ENCODE data around the gene PRSS33. TPM values are rescaled to one million over a fixed set of nuclear protein-coding genes. Genes with fewer than 3 reads are reported as not detected.

Gene PRSS33
- total RNA-seq, 4 donors from 2014 or later, result not detected

- 61% methylated on average over 15 of the region's 15 CpGs; no CpG with 5 or more reads in 1 of the 2 donors for WGBS, 2 donors (ENCODE audit: low coverage in 1 of 2)
- H3K4me3 ChIP-seq, result peak overlapping the region in 2 of 4 donors; percentile 9 to 41
- TF ChIP-seq EP300 (IDR thresholded peaks at IDR 0.05; ENCODE audit: low read depth), result no peak
- TF ChIP-seq POLR2A (IDR thresholded peaks at IDR 0.05), result no peak
- no peak for TF ChIP-seq POLR2AphosphoS5 (IDR thresholded peaks at IDR 0.05)
- TF ChIP-seq CTCF (IDR thresholded peaks at IDR 0.05), result no peak
- intact Hi-C loops (cut with DNase I; ENCODE audit: low total_unique reads), result no loop called here
- H3K9me3 ChIP-seq, result no peaks in the 10 kb centered on the region
- H3K27ac ChIP-seq, result no peak overlapping the region
- H3K4me1 ChIP-seq, result peaks cover 9 to 15% (median 12%) of the 10 kb centered on the region in 4 donors
- peaks cover 45% of the 10 kb centered on the region for H3K27me3 ChIP-seq
- H3K36me3 ChIP-seq, result no peaks in the 10 kb centered on the region
- in situ Hi-C loops (cut with MboI; ENCODE audit: low pct_ligation_motif_present in 1 of 4, low pct_unique_long_range_greater_than_20kb in 1 of 4, low sequenced_read_pairs in 3 of 4), result no loop called here
- peak; percentile 7 for DNase-seq
These were observed 2.8 kb downstream of the PRSS33 start for GRCh38 chr16:2784358-2785100.

DNA sequence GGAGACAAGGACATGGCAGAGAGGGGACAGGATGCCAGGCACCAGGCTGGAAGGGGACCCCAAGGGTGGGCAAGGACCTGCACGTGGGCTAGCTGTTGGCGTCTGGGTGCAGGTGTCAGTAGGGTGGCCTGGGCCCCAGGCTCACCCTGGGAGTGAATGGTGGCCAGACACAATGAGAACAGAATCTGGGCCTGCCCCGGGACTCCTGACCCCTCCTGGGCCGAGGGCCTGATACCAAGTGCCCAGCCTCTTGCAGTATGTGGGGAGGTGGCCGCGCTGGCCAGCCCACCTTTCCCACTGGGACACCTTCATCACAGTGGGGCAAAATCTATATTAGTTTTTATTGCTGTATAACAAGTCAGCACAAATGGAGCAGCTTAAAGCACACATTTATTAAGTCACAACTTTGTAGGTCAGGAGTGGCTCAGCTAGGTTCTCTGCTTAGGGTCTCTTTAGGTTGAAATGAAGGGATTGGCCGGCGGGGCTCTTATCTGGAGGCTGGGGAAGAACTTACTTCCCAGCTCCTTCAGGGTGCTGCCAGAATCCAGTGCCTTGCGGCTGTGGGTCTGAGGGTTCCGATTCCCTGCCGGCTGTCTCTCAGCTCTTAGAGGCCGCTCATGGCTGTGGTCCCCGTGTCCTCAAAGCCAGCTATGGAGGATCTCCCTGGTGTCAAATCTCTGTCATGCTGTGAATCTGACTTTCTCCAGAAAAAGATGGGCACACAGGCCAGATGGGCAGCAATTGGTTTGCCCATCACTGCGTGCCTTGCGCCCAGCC is 3.6 kb downstream of the PRSS33 start:
- intact Hi-C loops (cut with DNase I; ENCODE audit: low total_unique reads), result no loop called here
- DNase-seq, result no peak
- 91% methylated on average over 15 of the region's 15 CpGs; no CpG with 5 or more reads in 1 of the 2 donors for WGBS, 2 donors (ENCODE audit: low coverage in 1 of 2)
- H3K27ac ChIP-seq, result no peak overlapping the region
- no peaks in the 10 kb centered on the region for H3K36me3 ChIP-seq
- peaks cover 9 to 16% (median 12%) of the 10 kb centered on the region in 4 donors for H3K4me1 ChIP-seq
- in situ Hi-C loops (cut with MboI; ENCODE audit: low pct_ligation_motif_present in 1 of 4, low pct_unique_long_range_greater_than_20kb in 1 of 4, low sequenced_read_pairs in 3 of 4), result no loop called here
- H3K9me3 ChIP-seq, result no peaks in the 10 kb centered on the region
- H3K27me3 ChIP-seq, result peaks cover 37% of the 10 kb centered on the region
- TF ChIP-seq POLR2AphosphoS5 (IDR thresholded peaks at IDR 0.05), result no peak
- no peak for TF ChIP-seq POLR2A (IDR thresholded peaks at IDR 0.05)
- TF ChIP-seq CTCF (IDR thresholded peaks at IDR 0.05), result no peak
- TF ChIP-seq EP300 (IDR thresholded peaks at IDR 0.05; ENCODE audit: low read depth), result no peak
- no peak overlapping the region for H3K4me3 ChIP-seq

DNA sequence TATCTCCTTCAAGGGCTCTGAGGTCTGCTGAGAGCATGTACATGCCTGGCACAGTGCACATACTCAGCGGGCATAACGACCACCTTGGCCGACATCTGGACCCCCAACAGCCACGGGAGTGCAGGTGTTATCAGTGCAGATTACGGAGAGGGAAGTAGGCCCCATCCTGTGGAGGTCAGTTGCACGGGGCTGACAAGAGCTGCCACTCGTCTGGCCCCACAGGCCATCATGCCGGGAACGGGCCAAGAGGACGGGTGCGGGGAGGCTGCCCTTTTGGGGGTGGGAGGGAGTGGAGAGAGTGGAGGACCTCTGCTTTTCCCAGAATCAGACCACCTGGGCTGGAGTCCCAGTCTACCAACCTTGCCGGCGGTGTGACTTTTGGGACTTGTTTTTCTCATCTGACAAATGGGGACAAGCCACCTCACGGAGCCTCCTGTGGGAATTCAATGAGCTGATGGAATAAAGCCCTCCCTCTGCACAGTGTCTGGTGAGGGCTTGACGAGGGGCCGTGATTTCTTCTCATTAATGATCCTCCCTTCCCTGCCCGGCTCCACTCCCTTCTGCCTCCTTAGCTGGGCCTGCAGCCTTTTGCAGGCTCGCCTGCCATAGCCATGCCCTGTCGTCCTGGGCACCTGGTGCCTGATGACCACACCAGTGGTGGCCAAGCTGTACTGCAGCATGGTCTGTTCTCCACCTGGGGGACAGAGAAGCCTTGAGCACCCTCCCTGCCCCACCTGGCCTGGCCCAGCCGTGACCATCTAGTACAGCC is 4.6 kb downstream of the PRSS33 start:
- TF ChIP-seq CTCF (IDR thresholded peaks at IDR 0.05) (no peak), POLR2AphosphoS5 (IDR thresholded peaks at IDR 0.05) (no peak), EP300 (IDR thresholded peaks at IDR 0.05; ENCODE audit: low read depth) (no peak), POLR2A (IDR thresholded peaks at IDR 0.05) (no peak)
- WGBS, 2 donors (ENCODE audit: low coverage in 1 of 2), result 83% methylated on average over 20 of the region's 20 CpGs; no CpG with 5 or more reads in 1 of the 2 donors
- no peak overlapping the region for H3K4me3 ChIP-seq
- DNase-seq, result peak; percentile 4
- H3K36me3 ChIP-seq, result no peaks in the 10 kb centered on the region
- intact Hi-C loops (cut with DNase I; ENCODE audit: low total_unique reads) (no loop called here), in situ Hi-C loops (cut with MboI; ENCODE audit: low pct_ligation_motif_present in 1 of 4, low pct_unique_long_range_greater_than_20kb in 1 of 4, low sequenced_read_pairs in 3 of 4) (no loop called here)
- H3K27ac ChIP-seq, result no peak overlapping the region
- peaks cover 15 to 23% (median 20%) of the 10 kb centered on the region in 4 donors for H3K4me1 ChIP-seq
- H3K27me3 ChIP-seq, result peaks cover 29% of the 10 kb centered on the region
- no peaks in the 10 kb centered on the region for H3K9me3 ChIP-seq
